Lower lobe of right lung (tissue), 2 donors: Measurements from ENCODE around the gene MAP3K5. TPM values are rescaled to one million over a fixed set of nuclear protein-coding genes. Genes with fewer than 3 reads are reported as not detected.
A peak's percentile ranks its signal among the peaks of the same experiment; 100 is the strongest.

ENCODE experiments used
- ATAC-seq, 2 donors: fragments of 200-7000 bp; cut with Tn5 transposase; one replicate each; pipeline ENCODE4 v1.9.1; 2020 to 2022; ENCODE audit warnings: mild to moderate bottlenecking in 2 of 2, moderate library complexity in 2 of 2
- DNase-seq: peaks from one replicate; pipeline ENCODE4 v3.0.0-alpha.2; 2020
- H3K27ac ChIP-seq: fragments of 200-600 bp; one replicate; pipeline ENCODE4 v1.8.0; 2022
- H3K27me3 ChIP-seq: fragments of 200-600 bp; one replicate; pipeline ENCODE4 v1.8.0; 2022; ENCODE audit warnings: low read depth
- H3K36me3 ChIP-seq: fragments of 200-600 bp; one replicate; pipeline ENCODE4 v1.8.0; 2022; ENCODE audit warnings: mild to moderate bottlenecking
- H3K4me1 ChIP-seq: fragments of 200-600 bp; one replicate; pipeline ENCODE4 v1.8.0; 2022
- H3K4me3 ChIP-seq: fragments of 200-600 bp; one replicate; pipeline ENCODE4 v1.8.0; 2022; ENCODE audit warnings: mild to moderate bottlenecking
- H3K9me3 ChIP-seq: fragments of 200-600 bp; one replicate; pipeline ENCODE4 v1.8.0; 2022
- CTCF ChIP-seq: fragments of 200-600 bp; IDR thresholded peaks from one replicate; pipeline ENCODE4 v1.8.0; 2022; ENCODE audit warnings: antibody characterized with exemption, mild to moderate bottlenecking
- intact Hi-C: fragments of 100-400 bp; cut with DNase I; formaldehyde crosslinking; loops from one replicate; pipeline ENCODE4 v1.11.0; 2022
- long read RNA-seq: library from polyadenylated mRNA; unstranded; transcript quantifications from one replicate; pipeline ENCODE4 v2.0.0, GENCODE V29; 2021
- total RNA-seq: library from RNA; stranded (reverse); fragmentation: NEBNext Ultra II Directional; extraction: Animal tissue kit (Norgen Biotek cat#: 25700); gene quantifications from one replicate; pipeline ENCODE4 v1.2.1, GENCODE V29; 2021
- donor health status: DM: no; HTN: yes; CAD: no; lungs with severe emphysema.

The MAP3K5 gene, protein sequence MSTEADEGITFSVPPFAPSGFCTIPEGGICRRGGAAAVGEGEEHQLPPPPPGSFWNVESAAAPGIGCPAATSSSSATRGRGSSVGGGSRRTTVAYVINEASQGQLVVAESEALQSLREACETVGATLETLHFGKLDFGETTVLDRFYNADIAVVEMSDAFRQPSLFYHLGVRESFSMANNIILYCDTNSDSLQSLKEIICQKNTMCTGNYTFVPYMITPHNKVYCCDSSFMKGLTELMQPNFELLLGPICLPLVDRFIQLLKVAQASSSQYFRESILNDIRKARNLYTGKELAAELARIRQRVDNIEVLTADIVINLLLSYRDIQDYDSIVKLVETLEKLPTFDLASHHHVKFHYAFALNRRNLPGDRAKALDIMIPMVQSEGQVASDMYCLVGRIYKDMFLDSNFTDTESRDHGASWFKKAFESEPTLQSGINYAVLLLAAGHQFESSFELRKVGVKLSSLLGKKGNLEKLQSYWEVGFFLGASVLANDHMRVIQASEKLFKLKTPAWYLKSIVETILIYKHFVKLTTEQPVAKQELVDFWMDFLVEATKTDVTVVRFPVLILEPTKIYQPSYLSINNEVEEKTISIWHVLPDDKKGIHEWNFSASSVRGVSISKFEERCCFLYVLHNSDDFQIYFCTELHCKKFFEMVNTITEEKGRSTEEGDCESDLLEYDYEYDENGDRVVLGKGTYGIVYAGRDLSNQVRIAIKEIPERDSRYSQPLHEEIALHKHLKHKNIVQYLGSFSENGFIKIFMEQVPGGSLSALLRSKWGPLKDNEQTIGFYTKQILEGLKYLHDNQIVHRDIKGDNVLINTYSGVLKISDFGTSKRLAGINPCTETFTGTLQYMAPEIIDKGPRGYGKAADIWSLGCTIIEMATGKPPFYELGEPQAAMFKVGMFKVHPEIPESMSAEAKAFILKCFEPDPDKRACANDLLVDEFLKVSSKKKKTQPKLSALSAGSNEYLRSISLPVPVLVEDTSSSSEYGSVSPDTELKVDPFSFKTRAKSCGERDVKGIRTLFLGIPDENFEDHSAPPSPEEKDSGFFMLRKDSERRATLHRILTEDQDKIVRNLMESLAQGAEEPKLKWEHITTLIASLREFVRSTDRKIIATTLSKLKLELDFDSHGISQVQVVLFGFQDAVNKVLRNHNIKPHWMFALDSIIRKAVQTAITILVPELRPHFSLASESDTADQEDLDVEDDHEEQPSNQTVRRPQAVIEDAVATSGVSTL (N-terminal part only)
- total RNA-seq: 32.0 TPM
- long read RNA-seq, full-length matches to known transcripts: 18 of 95 reads
- long read RNA-seq, partial matches to known transcripts: 24 of 95 reads
- long read RNA-seq, other reads (novel, unspliced or antisense): 53 of 95 reads

GRCh38 chr6:136792410-136793262 lies at the start of gene MAP3K5:
TSS of gene MAP3K5 (minus strand) at chr6:136792477. CDS start at chr6:136792157, 320 bp downstream.
- Histone ChIP-seq H3K27me3 (no peaks in the 10 kb centered on the region), H3K9me3 (no peaks in the 10 kb centered on the region), H3K36me3 (no peaks in the 10 kb centered on the region), H3K4me1 (peaks cover 32% of the 10 kb centered on the region), H3K4me3 (peak within 1 kb of the TSS; percentile 94), H3K27ac (peak within 1 kb of the TSS; percentile 98)
- intact Hi-C loops: loop anchor here (10.0 kb wide), 1 partner anchor 148 kb away; no protein-coding TSS in a partner anchor
- TF ChIP-seq CTCF: peak; percentile 90
- ATAC-seq (peak; percentile 93 to 95), DNase-seq (peak; percentile 96)

GRCh38 chr6:136840276-136841001 lies 48.2 kb upstream of the MAP3K5 start:
- no peaks in the 10 kb centered on the region for H3K36me3 ChIP-seq
- H3K9me3 ChIP-seq: no peaks in the 10 kb centered on the region
- H3K27ac ChIP-seq: no peak overlapping the region
- H3K4me3 ChIP-seq: no peak overlapping the region
- H3K27me3 ChIP-seq: no peaks in the 10 kb centered on the region
- no peaks in the 10 kb centered on the region for H3K4me1 ChIP-seq
- no peak for DNase-seq
- no peak for ATAC-seq
- intact Hi-C loops: no loop called here
- TF ChIP-seq CTCF: no peak

GRCh38 chr6:136831873-136832562 lies 39.7 kb upstream of the MAP3K5 start:
- Histone ChIP-seq H3K9me3 (peaks cover 10% of the 10 kb centered on the region), H3K4me1 (no peaks in the 10 kb centered on the region), H3K4me3 (no peak overlapping the region), H3K27me3 (no peaks in the 10 kb centered on the region), H3K36me3 (peaks cover 2% of the 10 kb centered on the region), H3K27ac (no peak overlapping the region)
- ATAC-seq: no peak
- intact Hi-C loops: no loop called here
- DNase-seq: no peak
- no peak for TF ChIP-seq CTCF

GRCh38 chr6:136826216-136826615 lies 33.9 kb upstream of the MAP3K5 start:
- no peaks in the 10 kb centered on the region for H3K9me3 ChIP-seq
- no peaks in the 10 kb centered on the region for H3K27me3 ChIP-seq
- no peak for TF ChIP-seq CTCF
- H3K36me3 ChIP-seq: peaks cover 10% of the 10 kb centered on the region
- DNase-seq (no peak), ATAC-seq (no peak)
- H3K4me1 ChIP-seq: peaks cover 12% of the 10 kb centered on the region
- H3K4me3 ChIP-seq: no peak overlapping the region
- intact Hi-C loops: no loop called here
- H3K27ac ChIP-seq: no peak overlapping the region
